Measurements from ENCODE around the gene FANCD2.
"Not testable (repeated sequence)": the region's sequence is repeated elsewhere in the genome, so short reads cannot be mapped to it uniquely, and the experiment has no call there.

FANCD2 gene

GRCh38 chr3:10090179-10090578 lies 63.9 kb downstream of the FANCD2 start:
- TF ChIP-seq EZH2 (IDR thresholded peaks at IDR 0.05; ENCODE audit: borderline replicate concordance, low read depth, low read length, severe bottlenecking): no peak
- TF ChIP-seq CTCF (IDR thresholded peaks at IDR 0.05; ENCODE audit: borderline replicate concordance, extremely low read depth, low read length, poor library complexity, severe bottlenecking): no peak
- Histone ChIP-seq H2AFZ (ENCODE audit: low read depth, low read length) (no peak overlapping the region), H3K9me3 (ENCODE audit: insufficient read depth, low read length, severe bottlenecking) (no peaks in the 10 kb centered on the region), H3K27me3 (ENCODE audit: insufficient read depth, low read length, poor library complexity) (no peaks in the 10 kb centered on the region), H3K4me2 (ENCODE audit: insufficient read depth, low read length) (no peak overlapping the region), H3K79me2 (ENCODE audit: insufficient read depth, low read length) (no peaks in the 10 kb centered on the region), H3K36me3 (ENCODE audit: insufficient read depth, low read length) (peaks cover 89% of the 10 kb centered on the region), H3K9ac (ENCODE audit: low read depth, low read length) (no peak overlapping the region), H3K4me3 (ENCODE audit: low read depth in 1 of 2, low read length in 2 of 2) (no peak overlapping the region), H4K20me1 (ENCODE audit: insufficient read depth, low read length) (no peaks in the 10 kb centered on the region), H3K4me1 (ENCODE audit: insufficient read depth, low read length) (no peaks in the 10 kb centered on the region), H3K27ac (ENCODE audit: low read length) (no peak overlapping the region)
- DNase-seq (no peak), ATAC-seq (ENCODE audit: insufficient read depth, low read depth) (no peak)

- not testable (repeated sequence) for H3K9me3 ChIP-seq (ENCODE audit: insufficient read depth, low read length, severe bottlenecking); H3K4me2 ChIP-seq (ENCODE audit: insufficient read depth, low read length); H4K20me1 ChIP-seq (ENCODE audit: insufficient read depth, low read length); H3K27ac ChIP-seq (ENCODE audit: low read length); H3K79me2 ChIP-seq (ENCODE audit: insufficient read depth, low read length); DNase-seq; H2AFZ ChIP-seq (ENCODE audit: low read depth, low read length); H3K4me3 ChIP-seq (ENCODE audit: low read depth in 1 of 2, low read length in 2 of 2); H3K9ac ChIP-seq (ENCODE audit: low read depth, low read length); H3K4me1 ChIP-seq (ENCODE audit: insufficient read depth, low read length); ATAC-seq (ENCODE audit: insufficient read depth, low read depth); H3K27me3 ChIP-seq (ENCODE audit: insufficient read depth, low read length, poor library complexity)
- H3K36me3 ChIP-seq (ENCODE audit: insufficient read depth, low read length): peaks cover 89% of the 10 kb centered on the region
Observed at GRCh38 chr3:10090774-10091173, 64.5 kb downstream of the FANCD2 start.

GRCh38 chr3:10091387-10091786 lies 65.2 kb downstream of the FANCD2 start:
- H2AFZ ChIP-seq (ENCODE audit: low read depth, low read length); DNase-seq; H4K20me1 ChIP-seq (ENCODE audit: insufficient read depth, low read length); H3K27ac ChIP-seq (ENCODE audit: low read length); H3K9me3 ChIP-seq (ENCODE audit: insufficient read depth, low read length, severe bottlenecking); ATAC-seq (ENCODE audit: insufficient read depth, low read depth); H3K4me3 ChIP-seq (ENCODE audit: low read depth in 1 of 2, low read length in 2 of 2); H3K79me2 ChIP-seq (ENCODE audit: insufficient read depth, low read length); H3K9ac ChIP-seq (ENCODE audit: low read depth, low read length); H3K27me3 ChIP-seq (ENCODE audit: insufficient read depth, low read length, poor library complexity); H3K4me1 ChIP-seq (ENCODE audit: insufficient read depth, low read length); H3K4me2 ChIP-seq (ENCODE audit: insufficient read depth, low read length): not testable (repeated sequence)
- H3K36me3 ChIP-seq (ENCODE audit: insufficient read depth, low read length): peaks cover 87% of the 10 kb centered on the region

GRCh38 chr3:10093678-10094077 lies 67.4 kb downstream of the FANCD2 start:
- no peak for TF ChIP-seq CTCF (IDR thresholded peaks at IDR 0.05; ENCODE audit: borderline replicate concordance, extremely low read depth, low read length, poor library complexity, severe bottlenecking)
- TF ChIP-seq EZH2 (IDR thresholded peaks at IDR 0.05; ENCODE audit: borderline replicate concordance, low read depth, low read length, severe bottlenecking): no peak
- no peak for ATAC-seq (ENCODE audit: insufficient read depth, low read depth)
- H3K27me3 ChIP-seq (ENCODE audit: insufficient read depth, low read length, poor library complexity): no peaks in the 10 kb centered on the region
- no peaks in the 10 kb centered on the region for H3K4me1 ChIP-seq (ENCODE audit: insufficient read depth, low read length)
- no peak overlapping the region for H3K4me2 ChIP-seq (ENCODE audit: insufficient read depth, low read length)
- no peak overlapping the region for H3K9ac ChIP-seq (ENCODE audit: low read depth, low read length)
- no peak overlapping the region for H3K4me3 ChIP-seq (ENCODE audit: low read depth in 1 of 2, low read length in 2 of 2)
- no peak overlapping the region for H2AFZ ChIP-seq (ENCODE audit: low read depth, low read length)
- no peaks in the 10 kb centered on the region for H3K9me3 ChIP-seq (ENCODE audit: insufficient read depth, low read length, severe bottlenecking)
- no peak overlapping the region for H3K27ac ChIP-seq (ENCODE audit: low read length)
- peaks cover 76% of the 10 kb centered on the region for H3K36me3 ChIP-seq (ENCODE audit: insufficient read depth, low read length)
- no peak for DNase-seq
- H3K79me2 ChIP-seq (ENCODE audit: insufficient read depth, low read length): no peaks in the 10 kb centered on the region
- H4K20me1 ChIP-seq (ENCODE audit: insufficient read depth, low read length): no peaks in the 10 kb centered on the region

All from DND-41 (cell line).